Embryonic facial prominence (tissue), 1 donor: Measurements from ENCODE around the gene PTPRQ.
"Not testable (repeated sequence)": the region's sequence is repeated elsewhere in the genome, so short reads cannot be mapped to it uniquely, and the experiment has no call there.

ENCODE experiments used
- DNase-seq: peaks from one replicate; pipeline ENCODE4 v3.0.0-alpha.2; 2016; ENCODE audit errors: extremely low spot score

The PTPRQ gene

GRCh38 chr12:80443974-80444666 is at the start of gene PTPRQ:
TSS of gene PTPRQ (plus strand) at chr12:80444235. CDS start at chr12:80444346, 111 bp downstream.
- DNase-seq: no peak

- DNase-seq: no peak
These were observed 43.5 kb upstream of the PTPRQ start for GRCh38 chr12:80400571-80400991.

- no peak for DNase-seq
These were observed 42.8 kb upstream of the PTPRQ start for GRCh38 chr12:80401191-80401590.

GRCh38 chr12:80404629-80405028 is 39.4 kb upstream of the PTPRQ start:
- DNase-seq: no peak

GRCh38 chr12:80406253-80406652 is 37.8 kb upstream of the PTPRQ start:
- no peak for DNase-seq

- no peak for DNase-seq
These were observed 32.2 kb upstream of the PTPRQ start for GRCh38 chr12:80411787-80412186.

- DNase-seq: no peak
These were observed 31.6 kb upstream of the PTPRQ start for GRCh38 chr12:80412343-80412953.

GRCh38 chr12:80413462-80413861 is 30.6 kb upstream of the PTPRQ start:
- DNase-seq: no peak

DNA sequence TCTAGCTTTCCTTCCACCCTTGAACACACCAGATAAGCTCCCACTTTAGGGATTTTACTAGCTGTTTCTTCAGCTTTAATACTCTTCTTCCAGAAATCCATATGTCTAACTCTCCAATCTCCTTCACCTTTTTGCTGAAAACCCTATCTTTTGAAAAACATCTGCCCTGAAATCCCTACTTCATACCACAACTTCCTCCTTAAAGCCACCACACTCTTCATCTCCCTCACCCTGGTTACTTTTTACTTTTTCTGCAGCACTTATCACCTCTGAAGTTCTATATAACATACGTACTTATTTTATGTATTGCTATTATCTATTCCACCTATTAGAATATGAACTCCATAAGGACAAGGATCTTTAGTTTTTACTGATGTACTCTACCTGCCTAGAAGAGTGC is 28.6 kb upstream of the PTPRQ start:
- no peak for DNase-seq

DNA sequence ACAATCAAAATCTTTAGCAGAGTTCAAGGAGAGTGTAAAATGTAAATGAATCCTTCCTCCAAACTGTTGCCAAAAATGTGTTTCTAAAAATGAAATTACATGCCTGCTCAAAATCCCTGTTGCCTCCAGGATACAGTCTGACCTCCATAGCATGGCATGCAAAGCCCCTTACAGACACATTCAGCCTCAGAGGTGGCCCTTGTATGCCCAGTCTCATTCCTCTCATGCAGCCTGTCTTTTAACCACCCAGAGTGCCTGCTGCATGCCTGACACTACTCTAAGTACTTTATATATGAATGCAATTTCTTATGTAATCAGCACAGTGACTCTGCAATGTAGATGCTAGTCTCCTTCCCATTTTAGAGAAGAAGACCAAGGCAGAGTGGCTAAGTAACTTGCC is 24.4 kb upstream of the PTPRQ start:
- no peak for DNase-seq

DNA sequence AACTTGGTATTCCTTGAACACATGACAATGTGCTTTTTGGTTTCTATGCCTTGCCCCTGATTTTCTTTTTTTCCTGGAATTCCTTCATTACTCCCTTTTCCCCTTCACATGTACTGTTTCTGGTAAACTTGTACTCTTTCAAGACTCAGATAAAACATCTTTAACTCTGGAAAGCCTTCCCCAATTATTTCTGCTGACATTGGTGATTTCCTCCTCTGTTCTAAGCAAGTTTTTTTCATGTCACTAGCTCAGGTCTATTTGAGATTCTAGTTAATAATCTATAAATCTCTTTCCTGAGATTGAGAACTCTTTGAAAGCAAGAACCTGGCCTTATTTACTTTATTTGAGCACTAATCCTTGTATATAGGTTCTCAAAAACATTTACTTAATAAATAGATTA is 24.0 kb upstream of the PTPRQ start:
- no peak for DNase-seq

- no peak for DNase-seq
These were observed 21.5 kb upstream of the PTPRQ start for GRCh38 chr12:80422550-80422949.

GRCh38 chr12:80432061-80432460 is 12.0 kb upstream of the PTPRQ start:
- DNase-seq: no peak

GRCh38 chr12:80441921-80442320 is 2.1 kb upstream of the PTPRQ start:
- DNase-seq: no peak

DNA sequence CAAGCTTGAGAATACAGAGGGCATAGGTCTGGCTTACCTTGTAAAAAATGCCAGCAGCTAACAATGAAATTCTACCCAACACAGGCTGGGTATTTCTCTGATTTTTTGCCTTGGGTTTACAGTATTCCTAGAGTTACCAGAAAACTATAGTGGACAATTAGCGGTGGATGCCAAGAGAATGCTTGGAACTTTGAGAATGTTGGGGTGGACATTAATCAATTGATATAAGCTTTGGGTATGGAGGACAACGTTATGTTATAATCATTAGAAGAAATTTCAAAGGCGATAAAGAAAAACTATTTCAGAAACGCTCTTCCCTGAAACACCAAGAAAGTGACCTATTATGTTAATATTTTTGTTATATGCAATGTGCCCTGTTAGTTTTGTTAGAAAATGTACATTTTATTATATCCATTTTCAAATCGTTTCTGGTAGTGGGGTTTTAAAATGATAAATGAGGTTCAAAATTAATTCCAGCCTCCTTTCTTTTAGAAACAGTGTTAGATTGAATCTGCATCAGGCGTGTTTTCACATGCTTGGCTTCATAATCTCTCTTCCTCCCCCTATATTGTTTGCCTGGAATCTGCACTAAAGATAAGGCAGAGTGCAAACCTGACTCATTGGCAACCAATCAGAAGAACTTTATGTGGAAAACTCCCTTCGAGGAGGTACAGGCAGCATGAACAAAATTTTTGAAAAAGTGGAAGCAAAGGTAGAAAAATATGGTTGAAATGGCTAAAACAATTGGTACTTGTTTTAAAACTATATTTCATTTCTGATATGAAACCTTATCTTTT is 1.4 kb upstream of the PTPRQ start:
- DNase-seq: no peak

DNA sequence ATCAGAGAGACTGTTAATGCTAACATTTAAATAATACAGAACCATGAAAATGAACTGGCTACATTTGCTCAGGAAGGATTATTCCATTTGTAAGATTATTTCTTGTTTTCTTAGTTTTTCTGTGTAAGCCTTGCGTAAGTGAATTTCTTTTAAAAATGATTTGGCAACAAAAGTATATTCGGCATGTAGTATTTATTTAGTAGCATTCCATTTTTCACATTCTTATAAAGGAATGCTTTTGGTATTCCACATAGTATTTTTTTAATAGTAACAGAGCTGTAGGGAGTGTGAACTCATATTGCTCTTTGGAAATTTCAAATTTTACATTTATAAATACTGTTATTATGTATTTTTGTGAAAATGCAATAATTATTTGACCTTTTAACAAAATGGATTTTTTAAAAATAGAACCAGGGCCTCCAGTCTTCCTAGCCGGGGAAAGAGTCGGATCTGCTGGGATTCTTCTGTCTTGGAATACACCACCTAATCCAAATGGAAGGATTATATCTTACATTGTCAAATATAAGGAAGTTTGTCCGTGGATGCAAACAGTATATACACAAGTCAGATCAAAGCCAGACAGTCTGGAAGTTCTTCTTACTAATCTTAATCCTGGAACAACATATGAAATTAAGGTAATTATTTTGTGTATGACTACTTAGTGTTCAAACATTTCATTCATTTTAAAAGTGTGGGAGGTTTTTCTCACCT is 1.2 kb downstream of the PTPRQ start:
- DNase-seq: no peak

DNA sequence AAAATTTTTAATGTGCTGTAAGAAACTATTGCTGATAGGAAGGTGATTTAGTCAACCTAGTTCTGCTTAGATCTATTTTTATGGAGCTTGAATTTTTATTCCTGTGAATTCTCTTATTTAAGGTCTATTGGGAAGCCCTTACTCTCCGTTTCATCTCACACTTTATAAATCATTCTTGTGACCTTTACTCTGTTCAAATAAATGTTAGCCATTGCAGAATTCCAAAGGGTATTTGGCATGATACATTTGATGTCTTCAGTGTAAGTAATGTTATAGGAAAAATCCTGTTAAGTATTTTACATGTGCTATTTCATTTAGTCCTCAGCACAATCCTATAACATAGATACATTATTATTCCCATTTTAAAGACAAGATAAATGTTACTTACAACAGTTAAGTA is 12.5 kb downstream of the PTPRQ start:
- no peak for DNase-seq

- DNase-seq: no peak
These were observed 16.9 kb downstream of the PTPRQ start for GRCh38 chr12:80460972-80461371.

DNA sequence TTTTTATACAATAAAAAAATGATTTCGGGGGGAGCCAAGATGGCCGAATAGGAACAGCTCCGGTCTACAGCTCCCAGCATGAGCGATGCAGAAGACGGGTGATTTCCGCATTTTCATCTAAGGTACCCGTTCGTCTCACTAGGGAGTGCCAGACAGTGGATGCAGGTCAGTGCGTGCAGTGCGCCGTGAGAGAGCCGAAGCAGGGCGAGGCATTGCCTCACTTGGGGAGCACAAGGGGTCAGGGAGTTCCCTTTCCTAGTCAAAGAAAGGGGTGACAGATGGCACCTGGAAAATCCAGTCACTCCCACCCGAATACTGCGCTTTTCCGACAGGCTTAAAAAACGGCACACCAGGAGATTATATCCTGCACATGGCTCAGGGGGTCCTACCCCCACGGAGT is 17.8 kb downstream of the PTPRQ start:
- not testable (repeated sequence) for DNase-seq

- DNase-seq: no peak
These were observed 25.6 kb downstream of the PTPRQ start for GRCh38 chr12:80469681-80470080.

DNA sequence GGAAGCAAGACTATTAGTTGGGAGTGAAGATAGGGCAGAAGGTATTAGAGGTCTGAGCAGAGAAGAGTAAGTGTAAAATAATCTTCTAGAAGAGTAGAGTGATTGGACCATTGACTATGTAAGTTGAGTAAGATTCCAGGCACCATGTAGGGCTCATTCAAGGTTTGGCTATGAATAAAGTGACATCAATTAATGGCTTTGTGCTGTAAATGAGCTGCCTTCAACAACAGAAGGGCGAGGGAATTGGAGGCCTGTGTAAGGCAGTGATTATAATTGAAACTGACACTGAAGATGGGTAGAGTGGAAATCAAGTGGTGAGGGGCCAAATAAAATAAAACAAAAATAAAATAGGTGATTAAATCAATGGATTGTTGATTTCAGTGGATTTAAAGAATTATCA is 26.4 kb downstream of the PTPRQ start:
- no peak for DNase-seq

GRCh38 chr12:80472236-80472635 is 28.2 kb downstream of the PTPRQ start:
- DNase-seq: no peak
